ENCODE measurements around the gene LYZL6.

GRCh38 chr17:35984140-35984539, 40.6 kb upstream of the LYZL6 start:
- no peak for TF ChIP-seq CTCF (IDR thresholded peaks at IDR 0.05)
- no peak for TF ChIP-seq POLR2A (IDR thresholded peaks at IDR 0.05)

Measured in thyroid gland (tissue), 4 donors.